ENCODE measurements around the gene ATAD2B.

Gene ATAD2B

DNA sequence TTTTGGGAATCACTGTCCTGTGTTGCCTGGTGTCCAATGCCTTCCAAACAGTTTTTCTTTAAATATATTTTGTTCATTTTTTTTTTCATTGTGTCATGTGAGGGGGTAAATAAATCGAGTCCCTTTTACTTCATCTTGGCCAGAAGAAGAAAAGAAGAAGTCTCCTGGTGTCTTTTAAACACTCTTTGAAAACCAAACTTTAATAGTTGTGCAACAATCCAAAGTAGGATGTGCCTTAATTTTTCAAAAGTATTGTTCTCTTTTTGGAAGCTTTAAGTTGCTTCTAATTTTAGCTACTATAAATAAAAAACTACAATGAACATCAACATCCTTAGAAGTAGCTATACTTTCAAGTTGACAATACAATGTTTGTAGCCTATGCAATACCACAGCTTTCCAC lies 154.9 kb downstream of the ATAD2B start:
- no peak overlapping the region for H3K4me3 ChIP-seq (ENCODE audit: low read depth, low read length)
- TF ChIP-seq, protein P1, sequence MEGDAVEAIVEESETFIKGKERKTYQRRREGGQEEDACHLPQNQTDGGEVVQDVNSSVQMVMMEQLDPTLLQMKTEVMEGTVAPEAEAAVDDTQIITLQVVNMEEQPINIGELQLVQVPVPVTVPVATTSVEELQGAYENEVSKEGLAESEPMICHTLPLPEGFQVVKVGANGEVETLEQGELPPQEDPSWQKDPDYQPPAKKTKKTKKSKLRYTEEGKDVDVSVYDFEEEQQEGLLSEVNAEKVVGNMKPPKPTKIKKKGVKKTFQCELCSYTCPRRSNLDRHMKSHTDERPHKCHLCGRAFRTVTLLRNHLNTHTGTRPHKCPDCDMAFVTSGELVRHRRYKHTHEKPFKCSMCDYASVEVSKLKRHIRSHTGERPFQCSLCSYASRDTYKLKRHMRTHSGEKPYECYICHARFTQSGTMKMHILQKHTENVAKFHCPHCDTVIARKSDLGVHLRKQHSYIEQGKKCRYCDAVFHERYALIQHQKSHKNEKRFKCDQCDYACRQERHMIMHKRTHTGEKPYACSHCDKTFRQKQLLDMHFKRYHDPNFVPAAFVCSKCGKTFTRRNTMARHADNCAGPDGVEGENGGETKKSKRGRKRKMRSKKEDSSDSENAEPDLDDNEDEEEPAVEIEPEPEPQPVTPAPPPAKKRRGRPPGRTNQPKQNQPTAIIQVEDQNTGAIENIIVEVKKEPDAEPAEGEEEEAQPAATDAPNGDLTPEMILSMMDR (IDR thresholded peaks at IDR 0.05; ENCODE audit: insufficient read depth, low read depth, low read length, missing control alignments) = no peak
- no peak for DNase-seq (ENCODE audit: low read depth)

DNA sequence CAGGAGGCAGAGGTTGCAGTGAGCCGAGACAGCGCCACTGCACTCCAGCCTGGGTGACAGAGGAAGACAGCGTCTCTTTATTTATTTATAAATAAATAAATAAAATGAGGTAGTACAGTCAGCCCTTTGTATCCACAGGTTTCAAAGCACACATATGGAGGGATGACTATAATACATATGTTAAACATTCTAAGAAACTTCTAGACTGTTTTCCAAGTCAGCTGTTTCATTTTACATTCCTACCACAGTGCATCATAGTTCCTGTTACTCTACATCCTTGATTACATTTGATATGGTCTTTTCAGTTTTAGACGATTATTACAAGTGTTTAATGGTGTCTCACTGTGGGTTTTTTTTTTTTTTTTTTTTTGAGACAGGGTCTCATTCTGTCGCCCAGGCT lies 157.6 kb downstream of the ATAD2B start:
- H3K4me3 ChIP-seq (ENCODE audit: low read depth, low read length) = no peak overlapping the region
- DNase-seq (ENCODE audit: low read depth) = no peak
- TF ChIP-seq, protein P1 (IDR thresholded peaks at IDR 0.05; ENCODE audit: insufficient read depth, low read depth, low read length, missing control alignments) = no peak

DNA sequence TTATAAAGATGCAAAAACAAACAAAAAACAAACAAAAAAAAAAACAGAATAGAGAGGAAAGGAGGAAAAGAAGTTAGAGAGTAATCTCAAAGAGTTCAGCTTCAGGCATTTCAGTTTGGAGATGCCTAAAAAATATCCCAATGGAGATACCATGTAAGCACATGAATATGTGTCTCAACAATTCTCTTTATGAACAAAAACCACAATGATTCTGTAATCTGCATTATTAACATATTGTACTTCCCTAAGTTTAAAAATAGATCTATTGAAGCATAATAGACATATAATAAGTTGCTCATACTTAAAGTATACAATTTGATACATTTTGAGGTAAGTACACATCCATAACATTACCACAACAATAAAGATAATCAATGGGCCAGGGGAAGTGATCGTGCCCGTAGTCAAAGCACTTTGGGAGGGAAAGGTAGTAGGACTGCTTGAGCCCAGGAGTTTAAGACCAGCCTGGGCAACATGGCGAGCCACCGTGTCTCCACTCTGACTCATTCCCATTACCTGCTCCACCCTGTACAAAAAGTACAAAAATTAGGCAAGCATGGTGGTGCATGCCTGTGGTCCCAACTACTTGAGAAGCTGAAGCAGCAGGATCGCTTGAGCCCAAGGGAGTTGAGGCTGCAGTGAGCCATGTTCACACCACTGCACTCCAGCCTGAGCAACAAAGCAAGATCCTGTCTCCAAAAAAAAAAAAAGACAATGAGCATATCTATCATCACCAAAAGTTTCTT lies 158.9 kb downstream of the ATAD2B start:
- no peak for DNase-seq (ENCODE audit: low read depth)
- TF ChIP-seq, protein P1 (IDR thresholded peaks at IDR 0.05; ENCODE audit: insufficient read depth, low read depth, low read length, missing control alignments) = no peak
- no peak overlapping the region for H3K4me3 ChIP-seq (ENCODE audit: low read depth, low read length)

DNA sequence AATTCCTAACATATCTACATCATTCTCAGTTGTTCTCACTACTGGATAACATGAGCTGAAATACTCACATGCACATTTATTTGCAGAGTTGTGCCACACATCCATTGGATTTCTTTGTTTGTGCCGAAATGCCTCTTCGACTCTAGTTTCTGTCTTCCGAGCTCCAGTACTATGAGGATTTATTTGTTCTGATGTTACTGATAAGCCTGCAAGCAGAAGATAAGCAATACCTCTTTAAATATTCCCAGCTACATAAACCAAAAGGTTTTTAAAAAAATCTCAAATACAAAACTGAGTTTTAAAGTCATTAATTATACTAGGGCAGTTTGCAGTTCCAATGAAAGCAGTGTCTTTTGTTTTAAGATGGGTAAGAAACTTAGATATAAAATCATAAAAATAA lies 164.8 kb downstream of the ATAD2B start:
- TF ChIP-seq, protein P1 (IDR thresholded peaks at IDR 0.05; ENCODE audit: insufficient read depth, low read depth, low read length, missing control alignments) = no peak
- no peak for DNase-seq (ENCODE audit: low read depth)

DNA sequence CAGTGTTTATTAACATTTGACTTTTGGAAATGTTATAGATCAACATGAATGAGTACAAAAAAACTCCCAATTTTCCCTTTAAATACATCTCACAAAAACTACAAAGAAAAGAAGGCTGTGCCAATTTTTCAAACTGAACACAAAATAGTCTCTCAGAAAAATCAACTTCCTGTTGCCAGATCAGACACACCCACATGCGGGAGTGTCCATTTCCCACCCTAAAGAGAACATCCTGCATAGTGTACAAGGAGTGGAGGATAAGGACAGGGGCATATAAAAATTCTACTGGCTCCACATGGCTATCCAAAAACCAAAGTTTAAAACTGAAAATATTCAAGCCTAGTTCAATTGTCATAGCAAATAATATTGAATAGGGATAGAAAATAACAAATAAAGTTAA lies 165.3 kb downstream of the ATAD2B start:
- H3K4me3 ChIP-seq (ENCODE audit: low read depth, low read length) = no peak overlapping the region
- no peak for DNase-seq (ENCODE audit: low read depth)
- TF ChIP-seq, protein P1 (IDR thresholded peaks at IDR 0.05; ENCODE audit: insufficient read depth, low read depth, low read length, missing control alignments) = no peak

More for the DNA sequence above, 164.8 kb downstream of the ATAD2B start:
- no peak overlapping the region for H3K4me3 ChIP-seq (ENCODE audit: low read depth, low read length)

DNA sequence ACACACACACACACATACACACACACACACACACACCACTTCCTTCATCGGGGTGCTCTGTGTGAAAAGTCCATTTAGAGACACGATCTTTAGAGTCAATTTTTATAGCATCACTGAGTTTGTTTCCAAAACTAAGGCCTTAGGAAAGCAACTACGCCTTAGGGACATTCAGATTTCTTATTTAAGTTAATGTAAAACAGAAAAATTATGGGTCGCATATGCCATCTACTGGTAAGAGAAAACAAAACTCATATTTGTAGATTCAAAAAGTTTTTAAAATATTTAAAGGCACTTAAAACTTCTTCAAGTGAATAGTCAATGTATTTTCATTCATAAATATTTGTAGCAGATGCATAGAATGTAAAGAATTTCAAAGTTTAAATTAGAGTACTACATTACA lies 166.2 kb downstream of the ATAD2B start:
- no peak overlapping the region for H3K4me3 ChIP-seq (ENCODE audit: low read depth, low read length)
- no peak for DNase-seq (ENCODE audit: low read depth)
- TF ChIP-seq, protein P1 (IDR thresholded peaks at IDR 0.05; ENCODE audit: insufficient read depth, low read depth, low read length, missing control alignments) = no peak

All from GM12865 (cell line).